ENCODE data around the gene LRMDA. TPM values are rescaled to one million over a fixed set of nuclear protein-coding genes. Genes with fewer than 3 reads are reported as not detected.
A peak's percentile ranks its signal among the peaks of the same experiment; 100 is the strongest.

LRMDA gene
- total and polyA plus RNA-seq, 2 donors (not counting 3 experiments of a cell fraction or from before 2014, with no cell fraction given): 9.7 to 18.0 TPM

DNA sequence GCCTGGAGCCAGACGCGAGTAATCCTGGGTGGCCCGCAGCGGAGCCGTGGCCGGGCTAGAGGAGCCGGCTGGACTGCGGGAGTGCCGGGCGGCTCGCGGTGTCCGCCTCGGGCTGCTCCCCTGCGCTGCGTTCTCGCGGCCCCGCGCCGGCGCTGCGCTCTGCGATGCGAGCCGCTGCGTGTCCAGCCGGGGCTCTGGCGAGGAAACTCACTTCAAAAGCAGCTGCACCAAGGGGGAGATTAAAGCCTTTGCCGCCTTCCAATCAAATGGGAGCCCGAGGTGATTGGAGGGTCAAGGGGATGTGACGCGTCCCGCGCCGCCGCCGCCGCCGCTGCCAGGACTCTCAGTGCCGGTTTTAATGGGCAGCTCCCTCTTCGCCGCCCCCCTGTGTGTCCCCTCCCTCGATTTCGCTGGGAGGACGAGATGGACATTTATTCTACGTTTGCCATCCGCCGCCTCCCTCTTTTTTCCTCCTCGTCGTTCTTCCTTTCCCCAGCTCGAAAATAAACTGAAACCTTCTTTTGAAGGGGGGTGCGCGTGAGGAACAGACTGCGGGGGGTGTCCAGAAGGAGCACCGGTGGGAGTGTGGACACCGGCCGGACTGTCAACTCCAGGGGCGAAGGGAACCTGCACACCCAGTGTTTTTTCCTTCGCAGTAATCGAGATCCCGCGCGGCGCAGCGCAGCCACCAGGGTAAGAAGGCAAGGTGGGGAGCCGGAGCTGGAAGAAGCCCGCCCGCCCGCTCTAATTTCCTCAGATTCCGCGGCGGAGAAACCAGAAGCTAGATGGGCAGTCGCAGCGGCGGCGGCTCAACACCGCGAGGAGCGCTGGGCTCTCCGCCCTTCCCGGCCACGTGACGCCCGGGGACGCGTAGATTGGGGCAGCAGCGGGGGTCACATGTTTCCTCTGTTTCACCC lies 29.6 kb upstream of the LRMDA start, which contains the start of gene ZNF503:
Gene ZNF503 (minus strand): TSS at position 196 of the 917 bp plus-strand sequence. CDS start 345 bp downstream, outside the sequence.
- peak within 1 kb of the TSS; percentile 55 for H3K27ac ChIP-seq (ENCODE audit: insufficient read depth, low read depth, low read length)
- FAIRE-seq (peak; percentile 90), DNase-seq (ENCODE audit: low read depth, low spot score) (peak; percentile 97)
- BruUV-seq (replicated peaks): TSS peak; percentile 33
- dilution Hi-C loops (cut with MboI; ENCODE audit: extremely low pct_ligation_motif_present, low sequenced_read_pairs) (no loop called here), intact Hi-C loops (cut with micrococcal nuclease) (loop anchor here (1.0 to 5.0 kb wide), 10 partner anchors 28 to 525 kb away; no protein-coding TSS in a partner anchor)
- peak within 1 kb of the TSS; percentile 93 for H2AFZ ChIP-seq (ENCODE audit: low read depth, low read length)
- peak within 1 kb of the TSS; percentile 66 to 81 (median 77) for H3K4me3 ChIP-seq (replicated peaks in 1 of 3; ENCODE audit: insufficient read depth in 1 of 3, low read depth in 1 of 3, low read length in 3 of 3)
- H4K20me1 ChIP-seq (replicated peaks; ENCODE audit: control insufficient read depth, extremely low read depth, insufficient read depth, low read length): no peaks in the 10 kb centered on the region
- peak within 1 kb of the TSS; percentile 88 for H3K4me2 ChIP-seq (ENCODE audit: insufficient read depth, low read length)
- POLR2A ChIA-PET: interaction anchor here (1.0 kb wide), 1 partner anchor 28 kb away, joined by 7 read pairs; no protein-coding TSS in a partner anchor
- H3K9me3 ChIP-seq (replicated peaks; ENCODE audit: control insufficient read depth, insufficient read depth, low read length): no peaks in the 10 kb centered on the region
- peak within 1 kb of the TSS; percentile 84 for H3K9ac ChIP-seq (replicated peaks; ENCODE audit: extremely low read depth, insufficient read depth, low read length)
- peaks cover 19 to 55% of the 10 kb centered on the region in 2 experiments for H3K27me3 ChIP-seq (ENCODE audit: control insufficient read depth in 2 of 2, insufficient read depth in 2 of 2, low read length in 2 of 2)
- peak; percentile 81 for TF ChIP-seq POLR2AphosphoS5 (IDR thresholded peaks at IDR 0.05; ENCODE audit: insufficient read depth, low read depth, low read length)
- TF ChIP-seq JUN (IDR thresholded peaks at IDR 0.05; ENCODE audit: borderline replicate concordance, insufficient read depth, insufficient read length, low read depth): no peak
- no peak for TF ChIP-seq GATA2 (IDR thresholded peaks at IDR 0.05; ENCODE audit: insufficient read depth, insufficient read length, low read depth, low read length)
- TF ChIP-seq, protein P1, sequence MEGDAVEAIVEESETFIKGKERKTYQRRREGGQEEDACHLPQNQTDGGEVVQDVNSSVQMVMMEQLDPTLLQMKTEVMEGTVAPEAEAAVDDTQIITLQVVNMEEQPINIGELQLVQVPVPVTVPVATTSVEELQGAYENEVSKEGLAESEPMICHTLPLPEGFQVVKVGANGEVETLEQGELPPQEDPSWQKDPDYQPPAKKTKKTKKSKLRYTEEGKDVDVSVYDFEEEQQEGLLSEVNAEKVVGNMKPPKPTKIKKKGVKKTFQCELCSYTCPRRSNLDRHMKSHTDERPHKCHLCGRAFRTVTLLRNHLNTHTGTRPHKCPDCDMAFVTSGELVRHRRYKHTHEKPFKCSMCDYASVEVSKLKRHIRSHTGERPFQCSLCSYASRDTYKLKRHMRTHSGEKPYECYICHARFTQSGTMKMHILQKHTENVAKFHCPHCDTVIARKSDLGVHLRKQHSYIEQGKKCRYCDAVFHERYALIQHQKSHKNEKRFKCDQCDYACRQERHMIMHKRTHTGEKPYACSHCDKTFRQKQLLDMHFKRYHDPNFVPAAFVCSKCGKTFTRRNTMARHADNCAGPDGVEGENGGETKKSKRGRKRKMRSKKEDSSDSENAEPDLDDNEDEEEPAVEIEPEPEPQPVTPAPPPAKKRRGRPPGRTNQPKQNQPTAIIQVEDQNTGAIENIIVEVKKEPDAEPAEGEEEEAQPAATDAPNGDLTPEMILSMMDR (IDR thresholded peaks at IDR 0.05; ENCODE audit: extremely low read depth in 1 of 2, insufficient read depth in 1 of 2, low read depth in 1 of 2, low read length in 2 of 2): peak in 1 of 2 donors; percentile 22
- TF ChIP-seq, protein P2, sequence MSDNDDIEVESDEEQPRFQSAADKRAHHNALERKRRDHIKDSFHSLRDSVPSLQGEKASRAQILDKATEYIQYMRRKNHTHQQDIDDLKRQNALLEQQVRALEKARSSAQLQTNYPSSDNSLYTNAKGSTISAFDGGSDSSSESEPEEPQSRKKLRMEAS (IDR thresholded peaks at IDR 0.05; ENCODE audit: insufficient read depth, insufficient read length): peak; percentile 96
- peak; percentile 5 for TF ChIP-seq EZH2 (IDR thresholded peaks at IDR 0.05; ENCODE audit: borderline replicate concordance, low read depth, low read length, severe bottlenecking)
- TF ChIP-seq POLR2A (IDR thresholded peaks at IDR 0.05; ENCODE audit: low read depth, low read length): peak; percentile 88
- TF ChIP-seq FOS (IDR thresholded peaks at IDR 0.05; ENCODE audit: borderline replicate concordance, insufficient read depth, low read length): peak; percentile 14
- no peak for TF ChIP-seq MYC (IDR thresholded peaks at IDR 0.05; ENCODE audit: low read depth, low read length)
- peaks cover 34% of the 10 kb centered on the region for H3K4me1 ChIP-seq (ENCODE audit: control insufficient read depth, extremely low read depth, insufficient read depth, low read length)
- H3K79me2 ChIP-seq (ENCODE audit: control insufficient read depth, insufficient read depth, low read length): peaks cover 12% of the 10 kb centered on the region
- no peaks in the 10 kb centered on the region for H3K36me3 ChIP-seq (ENCODE audit: control insufficient read depth in 2 of 2, extremely low read depth in 1 of 2, insufficient read depth in 2 of 2, low read length in 2 of 2)
- no peaks in the 10 kb centered on the region for H3K9me1 ChIP-seq (replicated peaks; ENCODE audit: control insufficient read depth, extremely low read depth, insufficient read depth, low read length)
- CTCF ChIA-PET: interaction anchor here (0.6 to 4.9 kb wide), 18 partner anchors 11 to 1710 kb away, joined by 3 to 70 read pairs (median 5); no protein-coding TSS in a partner anchor
